ENCODE data around the gene GSTK1.
A peak's percentile ranks its signal among the peaks of the same experiment; 100 is the strongest.
"Not testable (repeated sequence)": the region's sequence is repeated elsewhere in the genome, so short reads cannot be mapped to it uniquely, and the experiment has no call there.

The GSTK1 gene

GRCh38 chr7:143255564-143255963, 7.7 kb upstream of the GSTK1 start:
- H3K4me3 ChIP-seq (ENCODE audit: low read length): no peak overlapping the region
- no peak for TF ChIP-seq CTCF (IDR thresholded peaks at IDR 0.05; ENCODE audit: insufficient read depth, low read depth, low read length, missing control alignments)
- no peak for DNase-seq (ENCODE audit: low read depth)

GRCh38 chr7:143256325-143256724, 6.9 kb upstream of the GSTK1 start:
- H3K4me3 ChIP-seq (ENCODE audit: low read length): no peak overlapping the region
- TF ChIP-seq CTCF (IDR thresholded peaks at IDR 0.05; ENCODE audit: insufficient read depth, low read depth, low read length, missing control alignments): no peak

GRCh38 chr7:143256932-143257331, 6.3 kb upstream of the GSTK1 start:
- no peak for TF ChIP-seq CTCF (IDR thresholded peaks at IDR 0.05; ENCODE audit: insufficient read depth, low read depth, low read length, missing control alignments)
- DNase-seq (ENCODE audit: low read depth): no peak
- no peak overlapping the region for H3K4me3 ChIP-seq (ENCODE audit: low read length)

More at GRCh38 chr7:143256325-143256724, 6.9 kb upstream of the GSTK1 start:
- DNase-seq (ENCODE audit: low read depth): no peak

GRCh38 chr7:143257501-143257900, 5.7 kb upstream of the GSTK1 start:
- no peak for DNase-seq (ENCODE audit: low read depth)
- TF ChIP-seq CTCF (IDR thresholded peaks at IDR 0.05; ENCODE audit: insufficient read depth, low read depth, low read length, missing control alignments): no peak
- H3K4me3 ChIP-seq (ENCODE audit: low read length): no peak overlapping the region

GRCh38 chr7:143258831-143259230, 4.4 kb upstream of the GSTK1 start:
- TF ChIP-seq CTCF (IDR thresholded peaks at IDR 0.05; ENCODE audit: insufficient read depth, low read depth, low read length, missing control alignments): no peak
- DNase-seq (ENCODE audit: low read depth): no peak
- H3K4me3 ChIP-seq (ENCODE audit: low read length): no peak overlapping the region

GRCh38 chr7:143259765-143260164, 3.5 kb upstream of the GSTK1 start:
- no peak overlapping the region for H3K4me3 ChIP-seq (ENCODE audit: low read length)
- no peak for TF ChIP-seq CTCF (IDR thresholded peaks at IDR 0.05; ENCODE audit: insufficient read depth, low read depth, low read length, missing control alignments)
- DNase-seq (ENCODE audit: low read depth): peak; percentile 81

- no peak for DNase-seq (ENCODE audit: low read depth)
- H3K4me3 ChIP-seq (ENCODE audit: low read length): no peak overlapping the region
- no peak for TF ChIP-seq CTCF (IDR thresholded peaks at IDR 0.05; ENCODE audit: insufficient read depth, low read depth, low read length, missing control alignments)
Measured at GRCh38 chr7:143261901-143262300, 1.3 kb upstream of the GSTK1 start.

GRCh38 chr7:143264196-143264568, 941 bp downstream of the GSTK1 start:
- not testable (repeated sequence) for DNase-seq (ENCODE audit: low read depth)
- H3K4me3 ChIP-seq (ENCODE audit: low read length): peak overlapping the region; percentile 92
